H1 (cell line): ENCODE data around the gene OR13C3.

Source experiments
- CBX5 ChIP-seq: fragments of 300-800, 300-1000 bp; sonication (generic); IDR thresholded peaks from 2 replicates; pipeline ENCODE4 v1.7.1; 2016; ENCODE audit warnings: antibody characterized with exemption, low read length, low read depth
- CBX8 ChIP-seq: fragments of 300-800, 300-1000 bp; sonication (generic); IDR thresholded peaks from 2 replicates; pipeline ENCODE4 v1.7.1; 2016; ENCODE audit warnings: low read depth, low read length, borderline replicate concordance
- CTCF ChIP-seq, 3 experiments: IDR thresholded peaks; 1 replicate in 2 of 3; 2 replicates in 1 of 3; pipeline versions ENCODE4 v1.5.1 to v1.6.1; 2011; ENCODE audit warnings: low read length in 3 of 3, mild to moderate bottlenecking in 3 of 3, inconsistent platforms in 2 of 3, low read depth in 1 of 3, moderate library complexity in 1 of 3; ENCODE audit not compliant: insufficient read depth in 1 of 3; ENCODE audit errors: control extremely low read depth in 1 of 3
- POLR2A ChIP-seq, 2 experiments: IDR thresholded peaks; 1 replicate in 1 of 2; 2 replicates in 1 of 2; pipeline ENCODE4 v1.6.1; 2011; ENCODE audit warnings: low read depth in 2 of 2, low read length in 2 of 2, mild to moderate bottlenecking in 2 of 2; ENCODE audit errors: control extremely low read depth in 1 of 2
- RBBP5 ChIP-seq: IDR thresholded peaks from 2 replicates; pipeline ENCODE4 v1.7.1; 2012; ENCODE audit warnings: low read depth, mild to moderate bottlenecking, inconsistent platforms, low read length, moderate library complexity, borderline replicate concordance
- SP1 ChIP-seq: IDR thresholded peaks from 2 replicates; pipeline ENCODE4 v1.6.1; 2011; ENCODE audit warnings: low read depth, low read length
- TAF1 ChIP-seq: IDR thresholded peaks from 2 replicates; pipeline ENCODE4 v1.6.1; 2011; ENCODE audit warnings: mild to moderate bottlenecking, low read depth, low read length
- TEAD4 ChIP-seq: IDR thresholded peaks from 2 replicates; pipeline ENCODE4 v1.6.1; 2012; ENCODE audit warnings: low read depth, low read length, inconsistent platforms, mixed read lengths
- YY1 ChIP-seq: IDR thresholded peaks from 2 replicates; pipeline ENCODE4 v1.6.1; 2011; ENCODE audit warnings: low read depth, mild to moderate bottlenecking, low read length

GRCh38 chr9:104577263-104577662 is 40.6 kb upstream of the OR13C3 start:
- TF ChIP-seq CTCF (IDR thresholded peaks at IDR 0.05; ENCODE audit: control extremely low read depth in 1 of 3, insufficient read depth in 1 of 3, low read depth in 1 of 3, low read length in 3 of 3) (no peak), POLR2A (IDR thresholded peaks at IDR 0.05; ENCODE audit: control extremely low read depth in 1 of 2, low read depth in 2 of 2, low read length in 2 of 2) (no peak), YY1 (no peak), CBX5 (no peak), CBX8 (no peak), SP1 (no peak), TEAD4 (no peak), RBBP5 (no peak), TAF1 (no peak)
